Natural killer cell treated with Interleukin-12 subunit alpha and Interleukin-12 subunit beta and Interleukin-15 and Interleukin-18, amount 100 ng/mL, for 72 hours (primary cell): ENCODE data around the gene PRPH. TPM values are rescaled to one million over a fixed set of nuclear protein-coding genes. Genes with fewer than 3 reads are reported as not detected.
"Not testable (repeated sequence)": the region's sequence is repeated elsewhere in the genome, so short reads cannot be mapped to it uniquely, and the experiment has no call there.

ENCODE experiments used
- ATAC-seq, 2 donors: fragments of 150-1000 bp; cut with Tn5 transposase in 1 of 2; sonication (Bioruptor Pico), chemical (Tn5 transposase) in 1 of 2; 2 replicates each; pipeline ENCODE4 v1.10.0; 2021
- DNase-seq: peaks from one replicate; pipeline ENCODE4 v3.0.0; 2022; ENCODE audit warnings: low spot score
- H3K27ac Mint-ChIP-seq, 2 donors: 1 replicate in 1 of 2; 2 replicates in 1 of 2; pipeline ENCODE4 v1.8.0; 2022; ENCODE audit warnings: mixed read lengths in 2 of 2, mild to moderate bottlenecking in 1 of 2, moderate library complexity in 1 of 2
- H3K27me3 Mint-ChIP-seq, 2 donors: 1 replicate in 1 of 2; 2 replicates in 1 of 2; pipeline ENCODE4 v1.8.0; 2022; ENCODE audit warnings: mixed read lengths in 2 of 2
- H3K36me3 Mint-ChIP-seq: one replicate; pipeline ENCODE4 v1.8.0; 2022; ENCODE audit warnings: mixed read lengths
- H3K4me1 Mint-ChIP-seq, 2 donors: 1 replicate in 1 of 2; 2 replicates in 1 of 2; pipeline ENCODE4 v1.8.0; 2022; ENCODE audit warnings: low read depth in 2 of 2, mixed read lengths in 2 of 2, mild to moderate bottlenecking in 1 of 2
- H3K4me3 Mint-ChIP-seq: one replicate; pipeline ENCODE4 v1.8.0; 2022; ENCODE audit warnings: mixed read lengths
- H3K9me3 Mint-ChIP-seq: 2 replicates; pipeline ENCODE4 v1.8.0; 2022; ENCODE audit warnings: mixed read lengths
- total RNA-seq, 2 donors: library from RNA; stranded (reverse); gene quantifications; one replicate each; pipeline ENCODE4 v1.2.3, GENCODE V29; 2022

The PRPH gene
- total RNA-seq, 2 donors from 2014 or later = not detected

DNA sequence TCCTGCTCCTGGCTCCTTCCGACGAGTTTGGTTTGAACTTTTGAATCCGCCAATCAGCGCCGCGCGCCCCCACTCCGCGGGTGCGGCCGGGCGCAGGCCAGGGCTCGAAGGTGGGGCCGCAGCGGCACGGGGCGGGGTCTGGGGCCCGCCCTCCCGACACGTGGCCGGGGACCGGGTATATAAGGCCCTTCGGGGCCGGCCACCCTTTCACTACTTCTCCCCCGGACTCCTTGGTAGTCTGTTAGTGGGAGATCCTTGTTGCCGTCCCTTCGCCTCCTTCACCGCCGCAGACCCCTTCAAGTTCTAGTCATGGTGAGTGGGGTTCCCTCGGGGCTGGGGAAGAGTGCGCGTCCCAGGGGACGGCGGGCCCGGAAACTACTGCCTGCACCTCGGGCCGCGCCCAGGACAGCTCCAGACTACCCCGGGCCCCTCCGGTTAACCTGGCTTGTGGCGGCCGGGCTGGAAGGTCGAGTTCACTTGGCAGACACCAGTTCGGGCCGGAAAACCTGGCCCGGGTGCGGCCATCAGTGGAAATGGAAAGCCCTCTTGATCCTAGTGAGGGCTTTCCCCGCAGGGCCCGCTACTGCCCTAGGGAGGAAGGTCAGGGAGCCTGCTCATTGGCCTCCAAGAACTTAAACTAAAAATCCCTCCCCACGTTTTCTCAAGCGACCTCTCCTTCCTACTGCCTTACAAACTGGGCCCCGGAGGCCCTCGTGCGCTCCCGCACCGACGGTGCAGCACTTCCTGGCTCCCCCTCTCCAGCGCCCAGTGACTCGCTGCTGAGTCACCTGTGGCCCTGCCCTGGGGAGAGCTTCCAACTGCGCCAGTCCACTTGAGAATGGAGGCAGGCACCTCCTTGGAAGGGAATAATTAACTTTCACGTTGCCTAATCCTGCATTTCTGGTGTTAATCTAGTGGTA lies 29.8 kb upstream of the PRPH start, which contains the start of gene TUBA1C:
TSS of gene TUBA1C (plus strand) at position 210 of the 920 bp plus-strand sequence. CDS start at position 310, 100 bp downstream.
- peak within 1 kb of the TSS; percentile 91 for H3K4me3 Mint-ChIP-seq
- no peaks in the 10 kb centered on the region for H3K27me3 Mint-ChIP-seq
- ATAC-seq = peak; percentile 96 to 97
- peak; percentile 93 for DNase-seq
- H3K4me1 Mint-ChIP-seq = peaks cover 18 to 19% of the 10 kb centered on the region in 2 donors
- peaks cover 9% of the 10 kb centered on the region for H3K36me3 Mint-ChIP-seq
- H3K27ac Mint-ChIP-seq = peak within 1 kb of the TSS; percentile 82 to 91
- H3K9me3 Mint-ChIP-seq = no peaks in the 10 kb centered on the region

DNA sequence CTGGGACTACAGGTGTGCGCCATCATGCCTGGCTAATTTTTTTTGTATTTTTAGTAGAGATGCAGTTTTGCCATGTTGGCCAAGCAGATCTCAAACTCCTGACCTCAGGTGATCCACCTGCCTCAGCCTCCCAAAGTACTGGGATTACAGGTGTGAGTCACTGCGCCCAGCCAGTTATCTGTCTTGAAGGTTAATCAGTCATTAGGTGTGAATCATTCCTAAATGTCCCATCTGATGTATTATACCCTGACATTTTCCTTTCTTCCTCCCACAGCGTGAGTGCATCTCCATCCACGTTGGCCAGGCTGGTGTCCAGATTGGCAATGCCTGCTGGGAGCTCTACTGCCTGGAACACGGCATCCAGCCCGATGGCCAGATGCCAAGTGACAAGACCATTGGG lies 25.8 kb upstream of the PRPH start:
- not testable (repeated sequence) for H3K9me3 Mint-ChIP-seq, H3K27ac Mint-ChIP-seq, DNase-seq, ATAC-seq, H3K4me1 Mint-ChIP-seq, H3K27me3 Mint-ChIP-seq
- Mint-ChIP-seq H3K36me3 (peaks cover 19% of the 10 kb centered on the region), H3K4me3 (peak overlapping the region; percentile 71)

DNA sequence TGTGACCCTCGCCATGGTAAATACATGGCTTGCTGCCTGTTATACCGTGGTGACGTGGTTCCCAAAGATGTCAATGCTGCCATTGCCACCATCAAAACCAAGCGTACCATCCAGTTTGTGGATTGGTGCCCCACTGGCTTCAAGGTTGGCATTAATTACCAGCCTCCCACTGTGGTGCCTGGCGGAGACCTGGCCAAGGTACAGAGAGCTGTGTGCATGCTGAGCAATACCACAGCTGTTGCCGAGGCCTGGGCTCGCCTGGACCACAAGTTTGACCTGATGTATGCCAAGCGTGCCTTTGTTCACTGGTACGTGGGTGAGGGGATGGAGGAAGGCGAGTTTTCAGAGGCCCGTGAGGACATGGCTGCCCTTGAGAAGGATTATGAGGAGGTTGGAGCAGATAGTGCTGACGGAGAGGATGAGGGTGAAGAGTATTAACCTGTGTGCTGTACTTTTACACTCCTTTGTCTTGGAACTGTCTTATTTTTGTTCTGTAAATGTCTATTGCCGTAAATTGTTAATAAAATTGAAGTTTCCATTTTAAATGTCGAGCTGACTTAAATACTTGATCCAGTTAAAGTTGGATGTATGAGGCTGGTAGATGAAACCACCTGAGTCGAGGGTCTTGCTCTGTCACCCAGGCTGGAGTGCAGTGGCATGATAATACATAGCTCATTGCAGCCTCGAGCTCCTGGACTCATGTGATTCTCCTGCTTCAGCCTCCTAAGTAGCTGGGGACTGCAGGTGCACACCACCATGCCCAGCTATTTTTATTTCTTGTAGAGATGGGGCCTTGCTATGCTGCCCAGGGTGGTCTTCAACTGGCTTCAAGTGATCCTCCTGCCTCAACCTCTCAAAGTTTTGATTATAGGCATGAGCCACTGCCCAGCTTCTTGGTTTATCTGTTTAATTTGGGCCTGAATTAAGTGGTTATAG lies 21.9 kb upstream of the PRPH start:
- no peak overlapping the region for H3K4me3 Mint-ChIP-seq
- peaks cover 7% of the 10 kb centered on the region in 2 donors for H3K4me1 Mint-ChIP-seq
- H3K36me3 Mint-ChIP-seq = peaks cover 19% of the 10 kb centered on the region
- no peaks in the 10 kb centered on the region for H3K27me3 Mint-ChIP-seq
- no peak overlapping the region for H3K27ac Mint-ChIP-seq
- ATAC-seq (no peak), DNase-seq (no peak)
- no peaks in the 10 kb centered on the region for H3K9me3 Mint-ChIP-seq

DNA sequence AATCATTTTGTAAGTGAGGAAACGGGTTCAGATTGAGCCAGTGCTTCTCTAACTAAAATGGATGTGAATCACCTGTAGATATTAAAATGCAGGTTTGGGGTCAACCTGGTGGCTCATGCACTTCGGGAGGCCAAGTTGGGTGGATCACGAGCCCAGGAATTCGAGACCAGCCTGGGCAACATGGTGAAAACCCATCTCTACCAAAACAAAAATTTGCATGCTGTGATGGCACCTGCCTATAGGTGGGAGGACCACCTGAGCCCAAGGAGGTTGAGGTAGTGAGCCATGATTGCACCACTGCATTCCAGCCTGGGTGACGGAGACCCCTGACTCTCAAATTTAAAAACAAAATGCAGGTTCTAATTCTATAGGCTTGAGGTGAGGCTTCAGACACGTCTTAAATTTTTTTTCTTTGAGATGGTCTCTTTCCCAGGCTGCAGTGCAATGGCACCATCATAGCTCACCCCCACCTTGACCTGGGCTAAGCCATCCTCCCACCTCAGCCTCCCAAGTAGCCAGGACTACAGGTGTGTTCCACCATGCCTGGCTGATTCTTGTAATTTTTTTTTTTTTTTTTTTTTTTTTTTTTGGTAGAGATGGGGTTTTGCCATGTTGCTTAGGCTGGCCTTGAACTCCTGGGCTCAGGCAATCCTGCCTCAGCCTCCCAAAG lies 21.1 kb upstream of the PRPH start:
- Mint-ChIP-seq H3K27me3 (no peaks in the 10 kb centered on the region), H3K27ac (no peak overlapping the region), H3K9me3 (no peaks in the 10 kb centered on the region), H3K4me1 (peaks cover under 1 to 3% of the 10 kb centered on the region in 2 donors), H3K4me3 (no peak overlapping the region), H3K36me3 (peaks cover 19% of the 10 kb centered on the region)
- DNase-seq = no peak
- no peak for ATAC-seq

DNA sequence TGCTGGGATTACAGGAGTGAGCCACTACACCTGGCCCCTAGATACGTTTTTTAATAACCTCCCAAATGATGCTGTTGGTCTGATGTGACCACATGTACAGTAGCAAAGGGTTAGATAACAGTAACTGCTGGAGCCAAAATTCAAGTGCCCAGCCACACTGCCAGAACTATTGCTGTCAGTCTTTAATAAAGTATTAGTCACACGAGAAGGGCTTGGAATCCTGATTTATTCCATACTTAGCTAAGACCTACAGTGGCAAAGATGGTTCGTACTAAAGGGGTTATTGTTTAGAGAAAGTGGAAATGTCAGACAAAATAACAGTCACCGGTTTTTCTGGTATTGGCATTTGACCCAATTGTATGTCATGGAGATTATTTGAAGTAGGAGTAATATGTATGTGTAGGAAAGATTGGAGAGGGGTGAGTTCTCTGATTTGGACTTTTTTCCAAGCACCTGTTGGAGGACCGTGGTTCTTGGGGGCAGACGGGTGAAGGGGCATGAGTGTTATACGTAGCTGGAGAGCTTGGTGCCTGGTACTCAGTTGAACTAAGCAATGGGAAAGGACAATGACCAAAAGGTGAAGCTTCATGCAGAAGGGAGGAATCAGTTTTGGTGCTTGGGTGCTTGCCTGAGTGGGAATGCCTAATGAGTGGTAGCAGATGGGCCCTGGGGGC lies 20.4 kb upstream of the PRPH start:
- Mint-ChIP-seq H3K4me3 (no peak overlapping the region), H3K9me3 (no peaks in the 10 kb centered on the region), H3K36me3 (peaks cover 19% of the 10 kb centered on the region), H3K27me3 (no peaks in the 10 kb centered on the region), H3K27ac (no peak overlapping the region), H3K4me1 (peaks cover 0 to 3% of the 10 kb centered on the region in 2 donors)
- peak in 1 of 2 donors; percentile 22 for ATAC-seq
- DNase-seq = no peak

GRCh38 chr12:49276304-49277290 lies 18.4 kb upstream of the PRPH start:
- H3K9me3 Mint-ChIP-seq = no peaks in the 10 kb centered on the region
- H3K27ac Mint-ChIP-seq = no peak overlapping the region
- no peak for DNase-seq
- H3K27me3 Mint-ChIP-seq = peaks cover 3 to 5% of the 10 kb centered on the region in 2 donors
- H3K36me3 Mint-ChIP-seq = peaks cover 12% of the 10 kb centered on the region
- peak; percentile 32 to 55 for ATAC-seq
- peaks cover 0 to 3% of the 10 kb centered on the region in 2 donors for H3K4me1 Mint-ChIP-seq
- H3K4me3 Mint-ChIP-seq = no peak overlapping the region

- H3K4me3 Mint-ChIP-seq = no peak overlapping the region
- peaks cover 3 to 6% of the 10 kb centered on the region in 2 donors for H3K27me3 Mint-ChIP-seq
These were observed 17.5 kb upstream of the PRPH start for GRCh38 chr12:49277466-49277865.

GRCh38 chr12:49279706-49280159 lies 15.2 kb upstream of the PRPH start:
- Mint-ChIP-seq H3K4me3 (no peak overlapping the region), H3K9me3 (no peaks in the 10 kb centered on the region), H3K27me3 (peaks cover 4 to 6% of the 10 kb centered on the region in 2 donors), H3K4me1 (peaks cover 0 to 3% of the 10 kb centered on the region in 2 donors), H3K27ac (no peak overlapping the region), H3K36me3 (no peaks in the 10 kb centered on the region)
- DNase-seq (no peak), ATAC-seq (no peak)

More at GRCh38 chr12:49277466-49277865, 17.5 kb upstream of the PRPH start:
- H3K27ac Mint-ChIP-seq = no peak overlapping the region
- H3K9me3 Mint-ChIP-seq = no peaks in the 10 kb centered on the region
- peak in 1 of 2 donors; percentile 7 for ATAC-seq
- DNase-seq = no peak
- peaks cover 12% of the 10 kb centered on the region for H3K36me3 Mint-ChIP-seq
- peaks cover 0 to 3% of the 10 kb centered on the region in 2 donors for H3K4me1 Mint-ChIP-seq

DNA sequence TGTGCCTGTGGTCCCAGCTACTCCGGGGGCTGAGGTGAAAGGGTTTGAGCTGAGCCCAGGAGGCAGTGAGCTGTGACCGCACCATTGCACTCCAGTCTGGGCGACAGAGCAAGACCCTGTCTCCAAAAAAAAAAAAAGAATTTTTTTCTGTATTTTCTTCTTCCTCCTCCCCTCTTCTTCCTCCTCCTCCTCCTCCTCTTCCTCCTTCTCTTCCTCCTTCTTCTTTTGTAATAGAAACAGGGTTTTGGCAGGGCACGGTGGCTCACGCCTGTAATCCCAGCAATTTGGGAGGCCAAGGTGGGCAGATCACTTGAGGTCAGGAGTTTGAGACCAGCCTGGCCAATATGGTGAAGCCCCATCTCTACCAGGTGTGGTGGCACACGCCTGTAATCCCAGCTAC lies 14.4 kb upstream of the PRPH start:
- not testable (repeated sequence) for H3K4me3 Mint-ChIP-seq, H3K27ac Mint-ChIP-seq, H3K4me1 Mint-ChIP-seq, DNase-seq, H3K36me3 Mint-ChIP-seq, H3K27me3 Mint-ChIP-seq, ATAC-seq, H3K9me3 Mint-ChIP-seq

- H3K4me3 Mint-ChIP-seq = no peak overlapping the region
- H3K27me3 Mint-ChIP-seq = peaks cover 14 to 18% of the 10 kb centered on the region in 2 donors
- H3K4me1 Mint-ChIP-seq = no peaks in the 10 kb centered on the region
- no peak overlapping the region for H3K27ac Mint-ChIP-seq
- ATAC-seq = no peak
- H3K36me3 Mint-ChIP-seq = no peaks in the 10 kb centered on the region
- no peak for DNase-seq
- no peaks in the 10 kb centered on the region for H3K9me3 Mint-ChIP-seq
These were observed 12.6 kb upstream of the PRPH start for GRCh38 chr12:49282302-49282701.

DNA sequence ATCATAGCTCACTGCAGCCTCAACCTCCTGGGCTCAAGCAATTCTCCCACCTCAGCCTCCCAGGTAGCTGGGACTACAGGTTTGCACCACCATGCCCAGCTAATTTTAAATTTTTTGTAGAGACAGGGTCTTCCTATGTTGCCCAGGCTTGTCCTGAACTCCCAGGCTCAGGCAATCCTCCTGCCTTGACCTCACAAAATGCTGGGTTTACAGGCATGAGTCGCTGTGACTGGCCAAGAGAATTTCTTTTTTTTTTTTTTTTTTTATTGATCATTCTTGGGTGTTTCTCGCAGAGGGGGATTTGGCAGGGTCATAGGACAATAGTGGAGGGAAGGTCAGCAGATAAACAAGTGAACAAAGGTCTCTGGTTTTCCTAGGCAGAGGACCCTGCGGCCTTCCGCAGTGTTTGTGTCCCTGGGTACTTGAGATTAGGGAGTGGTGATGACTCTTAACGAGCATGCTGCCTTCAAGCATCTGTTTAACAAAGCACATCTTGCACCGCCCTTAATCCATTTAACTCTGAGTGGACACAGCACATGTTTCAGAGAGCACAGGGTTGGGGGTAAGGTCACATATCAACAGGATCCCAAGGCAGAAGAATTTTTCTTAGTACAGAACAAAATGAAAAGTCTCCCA lies 12.1 kb upstream of the PRPH start:
- not testable (repeated sequence) for H3K27ac Mint-ChIP-seq, DNase-seq, H3K9me3 Mint-ChIP-seq, H3K4me1 Mint-ChIP-seq, ATAC-seq, H3K36me3 Mint-ChIP-seq, H3K4me3 Mint-ChIP-seq
- H3K27me3 Mint-ChIP-seq = peaks cover 18 to 24% of the 10 kb centered on the region in 2 donors
